ENCODE data around the gene RXRB. TPM values are rescaled to one million over a fixed set of nuclear protein-coding genes. Genes with fewer than 3 reads are reported as not detected.

Gene RXRB
- total and polyA plus RNA-seq, 2 of the 13 experiments (the other 11 are each of a cell fraction or from before 2014, with no cell fraction given): 26.7 to 55.7 TPM

DNA sequence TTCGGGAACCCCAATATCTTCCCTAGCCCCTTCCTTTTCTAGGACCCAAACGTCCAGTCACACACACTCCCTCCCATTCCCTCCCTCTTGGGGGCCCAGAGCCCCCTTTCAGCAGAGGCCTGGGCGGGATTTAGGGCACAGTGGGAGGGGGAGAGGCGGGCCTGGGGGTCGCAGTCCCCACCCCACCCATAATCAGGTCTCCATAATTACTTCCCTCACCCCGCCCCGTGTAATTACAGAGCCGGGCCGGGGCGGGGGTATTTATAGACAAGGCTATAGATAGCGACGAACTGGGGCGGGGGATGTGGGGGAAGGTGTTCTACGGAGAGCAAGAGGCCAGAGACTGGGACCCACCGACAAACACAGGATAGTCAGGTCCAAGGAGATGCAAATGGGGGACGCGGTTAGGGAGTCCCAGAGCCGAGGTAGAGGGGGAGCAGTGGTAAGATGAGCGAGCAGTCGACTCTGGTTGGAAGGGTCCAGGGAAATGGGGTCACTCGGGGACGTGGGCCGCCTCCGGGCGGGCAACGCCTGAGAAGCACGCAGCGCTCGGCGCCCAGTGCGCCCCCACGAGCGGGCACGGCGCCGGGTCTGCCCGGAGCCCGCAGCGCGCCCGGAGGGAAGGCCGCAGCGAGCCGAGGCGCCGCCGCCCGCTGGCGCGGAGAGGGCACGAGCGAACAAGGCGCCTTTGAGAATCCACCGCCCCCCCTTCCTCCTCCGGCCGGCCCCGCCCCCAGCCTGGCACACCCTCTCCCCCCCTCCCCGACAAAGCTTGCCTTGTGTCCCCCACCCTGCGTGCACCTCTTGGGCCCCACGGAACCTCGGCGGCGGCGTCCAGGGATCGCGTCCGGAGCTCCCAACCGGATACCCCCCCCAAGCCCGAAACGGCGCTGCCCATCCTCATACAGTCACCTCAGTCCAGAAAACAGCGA, 7.5 kb downstream of the RXRB start:
- Histone ChIP-seq H4K20me1 (ENCODE audit: insufficient read depth, low read length) (peaks cover 11% of the 10 kb centered on the region), H3K4me1 (ENCODE audit: insufficient read depth, low read length) (peaks cover 45% of the 10 kb centered on the region), H3K9me3 (ENCODE audit: low read length) (no peaks in the 10 kb centered on the region), H3K79me2 (ENCODE audit: insufficient read depth, low read length) (no peaks in the 10 kb centered on the region), H3K9ac (ENCODE audit: insufficient read depth, low read depth, low read length) (no peak overlapping the region), H3K4me2 (ENCODE audit: low read depth, low read length) (no peak overlapping the region), H3K27ac (ENCODE audit: extremely low read length, insufficient read depth, low read length) (no peak overlapping the region), H3K4me3 (replicated peaks in 1 of 3; ENCODE audit: insufficient read depth in 1 of 3, low read depth in 2 of 3, low read length in 3 of 3) (no peak overlapping the region), H3K27me3 (ENCODE audit: control insufficient read depth in 1 of 2, insufficient read depth in 2 of 2, low read length in 2 of 2) (peaks cover 0 to 15% of the 10 kb centered on the region in 2 experiments; a peak in 1 of 5 replicates), H3K36me3 (replicated peaks in 1 of 2; ENCODE audit: control insufficient read depth in 1 of 2, insufficient read depth in 2 of 2, low read length in 2 of 2) (peaks cover 19 to 34% of the 10 kb centered on the region in 2 experiments), H2AFZ (ENCODE audit: low read length) (no peak overlapping the region)
- TF ChIP-seq AGO2 (optimal IDR thresholded peaks at IDR 0.05; ENCODE audit: low read depth, low read length): peak; percentile 76
- no peak for TF ChIP-seq ZKSCAN5 (CRISPR knock-in tag; IDR thresholded peaks at IDR 0.05)
- no peak for TF ChIP-seq PAX8 (CRISPR knock-in tag; IDR thresholded peaks at IDR 0.05; ENCODE audit: borderline replicate concordance)
- peak; percentile 67 for TF ChIP-seq RBFOX2 (IDR thresholded peaks at IDR 0.05; ENCODE audit: low read depth, low read length)
- TF ChIP-seq MED1 (CRISPR knock-in tag; IDR thresholded peaks at IDR 0.05): no peak
- ATAC-seq (no peak), FAIRE-seq (no peak), DNase-seq (ENCODE audit: low spot score) (no peak)
- WGBS (ENCODE audit: low lambda C conversion rate): 92% methylated on average over 70 of the region's 72 CpGs
- intact Hi-C loops (cut with micrococcal nuclease; ENCODE audit: unreplicated experiment) (no loop called here), in situ Hi-C loops (cut with HindIII; ENCODE audit: extremely low pct_ligation_motif_present, low pct_unique_long_range_greater_than_20kb) (no loop called here)
- no TSS peak for BruUV-seq (replicated peaks)
- POLR2A ChIA-PET: interaction anchor here (1.6 kb wide), 1 partner anchor 16 kb away, joined by 5 read pairs; the partner anchor contains the start of gene RING1
- CTCF ChIA-PET (ENCODE audit: low intra/inter-chr PET ratio, low total read pairs): no interaction called here

DNA sequence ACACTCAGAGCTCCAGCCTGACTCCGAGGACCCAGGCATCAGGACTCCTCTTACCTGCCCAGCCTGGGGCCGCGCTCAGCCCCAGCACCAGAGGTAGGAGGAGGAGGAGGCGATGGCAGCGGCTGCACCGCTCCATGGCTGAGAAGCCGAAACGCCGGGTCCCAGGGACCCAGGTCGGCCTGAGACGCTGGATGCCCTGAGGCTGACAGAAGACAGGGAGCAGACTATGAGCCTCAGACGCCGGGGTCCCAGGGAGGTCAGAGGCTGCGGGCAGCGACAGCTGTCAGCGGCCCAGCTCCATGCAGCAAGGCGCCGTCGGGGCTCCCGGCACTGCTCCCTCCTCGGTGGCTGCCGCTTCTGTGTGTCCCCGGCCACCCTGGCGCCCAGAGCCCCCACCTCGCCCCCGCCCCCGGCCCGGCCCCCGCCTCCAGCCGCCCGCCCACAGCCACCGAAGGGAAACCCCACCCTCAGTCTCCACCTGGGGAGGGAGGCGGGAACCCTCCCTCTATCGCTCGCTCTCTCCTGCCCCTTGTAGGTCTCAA, 8.3 kb downstream of the RXRB start, which contains the start of gene COL11A2:
TSS of gene COL11A2 (minus strand) at position 363 of the 542 bp plus-strand sequence. CDS start at position 136, 227 bp downstream.
- H3K79me2 ChIP-seq (ENCODE audit: insufficient read depth, low read length): no peaks in the 10 kb centered on the region
- H2AFZ ChIP-seq (ENCODE audit: low read length): no peak within 1 kb of the TSS
- no peaks in the 10 kb centered on the region for H3K9me3 ChIP-seq (ENCODE audit: low read length)
- peaks cover 37% of the 10 kb centered on the region for H3K4me1 ChIP-seq (ENCODE audit: insufficient read depth, low read length)
- no peak within 1 kb of the TSS for H3K4me3 ChIP-seq (replicated peaks in 1 of 3; ENCODE audit: insufficient read depth in 1 of 3, low read depth in 2 of 3, low read length in 3 of 3)
- ATAC-seq (peak; percentile 26), DNase-seq (ENCODE audit: low spot score) (no peak), FAIRE-seq (no peak)
- CTCF ChIA-PET (ENCODE audit: low intra/inter-chr PET ratio, low total read pairs): no interaction called here
- WGBS (ENCODE audit: low lambda C conversion rate): 77% methylated on average over 15 of the region's 35 CpGs
- H3K27ac ChIP-seq (ENCODE audit: extremely low read length, insufficient read depth, low read length): no peak within 1 kb of the TSS
- 0 out of 2 replicates have a peak, but pooled peaks have one; percentile 6 for TF ChIP-seq ZNF83 (CRISPR knock-in tag; IDR thresholded peaks at IDR 0.05; ENCODE audit: borderline replicate concordance)
- TF ChIP-seq ZNF614 (CRISPR knock-in tag; IDR thresholded peaks at IDR 0.05; ENCODE audit: borderline replicate concordance): no peak
- TF ChIP-seq, protein P1, sequence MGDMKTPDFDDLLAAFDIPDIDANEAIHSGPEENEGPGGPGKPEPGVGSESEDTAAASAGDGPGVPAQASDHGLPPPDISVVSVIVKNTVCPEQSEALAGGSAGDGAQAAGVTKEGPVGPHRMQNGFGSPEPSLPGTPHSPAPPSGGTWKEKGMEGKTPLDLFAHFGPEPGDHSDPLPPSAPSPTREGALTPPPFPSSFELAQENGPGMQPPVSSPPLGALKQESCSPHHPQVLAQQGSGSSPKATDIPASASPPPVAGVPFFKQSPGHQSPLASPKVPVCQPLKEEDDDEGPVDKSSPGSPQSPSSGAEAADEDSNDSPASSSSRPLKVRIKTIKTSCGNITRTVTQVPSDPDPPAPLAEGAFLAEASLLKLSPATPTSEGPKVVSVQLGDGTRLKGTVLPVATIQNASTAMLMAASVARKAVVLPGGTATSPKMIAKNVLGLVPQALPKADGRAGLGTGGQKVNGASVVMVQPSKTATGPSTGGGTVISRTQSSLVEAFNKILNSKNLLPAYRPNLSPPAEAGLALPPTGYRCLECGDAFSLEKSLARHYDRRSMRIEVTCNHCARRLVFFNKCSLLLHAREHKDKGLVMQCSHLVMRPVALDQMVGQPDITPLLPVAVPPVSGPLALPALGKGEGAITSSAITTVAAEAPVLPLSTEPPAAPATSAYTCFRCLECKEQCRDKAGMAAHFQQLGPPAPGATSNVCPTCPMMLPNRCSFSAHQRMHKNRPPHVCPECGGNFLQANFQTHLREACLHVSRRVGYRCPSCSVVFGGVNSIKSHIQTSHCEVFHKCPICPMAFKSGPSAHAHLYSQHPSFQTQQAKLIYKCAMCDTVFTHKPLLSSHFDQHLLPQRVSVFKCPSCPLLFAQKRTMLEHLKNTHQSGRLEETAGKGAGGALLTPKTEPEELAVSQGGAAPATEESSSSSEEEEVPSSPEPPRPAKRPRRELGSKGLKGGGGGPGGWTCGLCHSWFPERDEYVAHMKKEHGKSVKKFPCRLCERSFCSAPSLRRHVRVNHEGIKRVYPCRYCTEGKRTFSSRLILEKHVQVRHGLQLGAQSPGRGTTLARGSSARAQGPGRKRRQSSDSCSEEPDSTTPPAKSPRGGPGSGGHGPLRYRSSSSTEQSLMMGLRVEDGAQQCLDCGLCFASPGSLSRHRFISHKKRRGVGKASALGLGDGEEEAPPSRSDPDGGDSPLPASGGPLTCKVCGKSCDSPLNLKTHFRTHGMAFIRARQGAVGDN (CRISPR knock-in tag; IDR thresholded peaks at IDR 0.05): peak; percentile 2; the same call in 1 of the 2 replicates
- TF ChIP-seq PTBP1 (IDR thresholded peaks at IDR 0.05; ENCODE audit: low read depth, low read length, poor library complexity, severe bottlenecking): peak; percentile 61
- TF ChIP-seq ZNF839 (CRISPR knock-in tag; IDR thresholded peaks at IDR 0.05; ENCODE audit: borderline replicate concordance): no peak
- in situ Hi-C loops (cut with HindIII; ENCODE audit: extremely low pct_ligation_motif_present, low pct_unique_long_range_greater_than_20kb) (no loop called here), intact Hi-C loops (cut with micrococcal nuclease; ENCODE audit: unreplicated experiment) (no loop called here)
- H3K36me3 ChIP-seq (replicated peaks in 1 of 2; ENCODE audit: control insufficient read depth in 1 of 2, insufficient read depth in 2 of 2, low read length in 2 of 2): peaks cover 19 to 31% of the 10 kb centered on the region in 2 experiments
- peaks cover 0 to 15% of the 10 kb centered on the region in 2 experiments; a peak in 1 of 5 replicates for H3K27me3 ChIP-seq (ENCODE audit: control insufficient read depth in 1 of 2, insufficient read depth in 2 of 2, low read length in 2 of 2)
- BruUV-seq (replicated peaks): no TSS peak
- no peak within 1 kb of the TSS for H3K9ac ChIP-seq (ENCODE audit: insufficient read depth, low read depth, low read length)
- H3K4me2 ChIP-seq (ENCODE audit: low read depth, low read length): peak within 1 kb of the TSS; percentile 66
- POLR2A ChIA-PET: interaction anchor here (0.8 to 1.6 kb wide), 2 partner anchors 8 to 17 kb away, joined by 4 to 5 read pairs; partner anchors contain the start of gene RING1
- peaks cover 4% of the 10 kb centered on the region for H4K20me1 ChIP-seq (ENCODE audit: insufficient read depth, low read length)
